ENCODE measurements around the gene LILRB2. TPM values are rescaled to one million over a fixed set of nuclear protein-coding genes. Genes with fewer than 3 reads are reported as not detected.
"Not testable (repeated sequence)": the region's sequence is repeated elsewhere in the genome, so short reads cannot be mapped to it uniquely, and the experiment has no call there.

LILRB2 gene
- 1.2 TPM for polyA plus RNA-seq

DNA sequence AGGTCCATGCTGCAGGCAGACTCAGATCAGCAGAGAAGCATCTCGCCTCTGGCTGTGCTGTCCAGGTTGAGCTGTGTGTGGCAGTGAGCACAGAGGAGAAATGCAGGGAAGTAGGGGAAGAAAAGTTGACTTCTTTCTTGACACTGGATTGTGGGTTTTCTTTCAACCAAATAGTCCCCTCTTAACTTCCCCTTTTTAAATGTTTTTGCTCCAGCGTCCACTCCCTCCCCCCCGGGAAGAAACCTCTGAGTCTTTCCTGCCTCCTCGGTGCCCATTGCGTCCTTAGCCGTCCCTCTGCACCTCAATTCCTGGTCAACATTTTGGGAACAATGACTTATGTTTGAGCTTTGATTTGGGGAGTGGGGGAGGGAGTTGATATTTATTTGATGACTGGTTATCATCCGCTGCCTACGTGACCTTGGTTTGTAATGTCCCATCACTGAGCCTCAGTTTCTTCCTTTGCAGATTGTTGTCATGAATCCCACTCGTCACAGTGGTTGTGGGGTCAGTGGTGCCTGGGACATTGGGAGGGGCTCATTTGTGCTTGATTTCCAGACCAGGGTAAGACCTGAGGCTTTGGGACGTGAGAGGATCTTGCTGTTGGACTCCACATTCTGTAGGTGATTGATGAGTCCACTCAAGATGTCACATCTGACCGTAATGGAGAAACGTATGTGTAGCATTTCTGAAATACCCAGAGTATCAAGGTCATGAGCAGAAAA is at the start of gene LILRB2:
LILRB2 (minus strand) TSS at position 104 of the 722 bp plus-strand sequence. CDS start 614 bp downstream, outside the sequence.
- Mint-ChIP-seq H3K36me3 (peaks cover 2% of the 10 kb centered on the region), H3K27ac (peak within 1 kb of the TSS in 1 of 3 donors; percentile 90), H3K4me3 (peak within 1 kb of the TSS in 3 of 4 donors; percentile 38 to 91 (median 84)), H3K4me1 (peaks cover 36 to 44% (median 42%) of the 10 kb centered on the region in 3 donors), H3K9me3 (peaks cover 0 to 2% (median 0%) of the 10 kb centered on the region in 3 donors), H3K27me3 (peaks cover 18% of the 10 kb centered on the region)

DNA sequence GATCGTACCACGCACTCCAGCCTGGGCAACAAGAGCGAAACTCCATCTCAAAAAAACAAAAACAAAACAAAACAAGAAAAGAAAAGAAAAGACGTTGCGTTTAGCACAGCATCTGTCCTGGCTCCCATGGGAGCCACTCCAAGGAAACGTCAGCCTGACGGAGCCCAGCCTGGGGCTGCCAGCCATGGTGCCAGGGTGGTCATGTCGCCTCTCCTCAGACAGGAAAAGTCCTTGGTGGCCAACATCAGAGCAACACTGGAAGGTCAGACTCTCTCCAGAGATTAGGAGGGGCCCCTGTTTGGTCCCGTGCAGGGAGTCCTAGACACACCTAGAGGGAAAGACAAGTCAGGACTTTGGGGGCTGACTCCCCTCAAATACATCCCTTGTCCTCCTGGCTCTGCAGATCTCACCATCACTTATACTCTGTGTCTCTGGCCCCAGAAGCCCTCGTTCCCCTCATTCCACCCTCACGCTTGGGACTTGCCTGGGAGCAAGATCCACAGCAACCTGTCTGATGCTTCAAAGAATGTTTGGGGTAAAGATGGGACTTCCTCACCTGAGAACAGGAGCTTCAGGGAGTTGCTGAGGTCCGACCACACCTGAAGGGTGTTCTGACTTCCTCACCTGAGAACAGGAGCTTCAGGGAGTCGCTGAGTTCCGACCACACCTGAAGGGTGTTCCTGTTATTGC is 48.7 kb upstream of the LILRB2 start:
- Mint-ChIP-seq H3K36me3 (no peaks in the 10 kb centered on the region), H3K27me3 (peaks cover 8% of the 10 kb centered on the region), H3K4me3 (no peak overlapping the region), H3K9me3 (no peaks in the 10 kb centered on the region), H3K4me1 (peaks cover 27 to 43% (median 34%) of the 10 kb centered on the region in 3 donors), H3K27ac (no peak overlapping the region)

DNA sequence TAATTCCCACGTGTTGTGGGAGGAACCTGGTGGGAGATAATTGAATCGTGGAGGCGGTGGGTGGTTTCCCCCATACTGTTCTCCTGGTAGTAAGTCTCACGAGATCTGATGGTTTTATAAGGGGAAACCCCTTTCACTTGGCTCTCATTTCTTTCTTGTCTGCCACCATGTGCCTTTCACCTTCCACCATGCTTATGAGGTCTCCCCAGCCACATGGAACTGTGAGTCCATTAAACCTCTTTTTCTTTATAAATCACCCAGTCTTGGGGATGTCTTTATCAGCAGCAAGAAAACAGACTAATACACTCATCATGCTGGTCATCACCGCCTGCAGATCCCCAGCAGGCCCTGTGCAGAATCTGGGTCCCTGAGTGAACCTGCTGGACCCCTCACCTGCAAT is 47.9 kb upstream of the LILRB2 start:
- Mint-ChIP-seq H3K4me1 (peaks cover 27 to 37% (median 28%) of the 10 kb centered on the region in 3 donors), H3K27ac (peak overlapping the region in 2 of 3 donors; percentile 10 to 30)
- not testable (repeated sequence) for H3K36me3 Mint-ChIP-seq, H3K27me3 Mint-ChIP-seq, H3K9me3 Mint-ChIP-seq, H3K4me3 Mint-ChIP-seq

DNA sequence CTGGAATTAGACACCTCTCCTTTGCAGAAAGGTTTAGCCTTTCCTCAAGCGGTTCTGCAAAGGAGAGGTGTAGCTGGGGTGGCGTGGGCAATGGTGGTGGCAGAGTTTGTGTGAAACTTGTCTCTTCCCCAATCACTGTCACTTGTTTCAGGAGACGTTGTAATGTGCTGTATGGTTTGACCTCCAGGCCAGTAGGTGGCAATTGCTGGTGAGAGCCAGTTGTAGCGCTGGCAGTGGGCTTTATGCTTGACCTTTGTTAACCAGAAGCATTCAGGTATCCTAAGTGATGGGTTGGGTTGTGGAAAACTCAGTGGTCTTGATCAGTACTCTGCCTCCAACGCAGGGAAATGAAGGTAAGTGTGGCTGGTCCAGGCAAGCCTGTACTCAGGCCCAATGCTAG is 44.7 kb upstream of the LILRB2 start:
- no peaks in the 10 kb centered on the region for H3K9me3 Mint-ChIP-seq
- H3K36me3 Mint-ChIP-seq: no peaks in the 10 kb centered on the region
- H3K27me3 Mint-ChIP-seq: peaks cover 8% of the 10 kb centered on the region
- H3K27ac Mint-ChIP-seq: peak overlapping the region in 1 of 3 donors; percentile 23
- H3K4me1 Mint-ChIP-seq: peaks cover 19 to 27% (median 24%) of the 10 kb centered on the region in 3 donors
- H3K4me3 Mint-ChIP-seq: no peak overlapping the region

DNA sequence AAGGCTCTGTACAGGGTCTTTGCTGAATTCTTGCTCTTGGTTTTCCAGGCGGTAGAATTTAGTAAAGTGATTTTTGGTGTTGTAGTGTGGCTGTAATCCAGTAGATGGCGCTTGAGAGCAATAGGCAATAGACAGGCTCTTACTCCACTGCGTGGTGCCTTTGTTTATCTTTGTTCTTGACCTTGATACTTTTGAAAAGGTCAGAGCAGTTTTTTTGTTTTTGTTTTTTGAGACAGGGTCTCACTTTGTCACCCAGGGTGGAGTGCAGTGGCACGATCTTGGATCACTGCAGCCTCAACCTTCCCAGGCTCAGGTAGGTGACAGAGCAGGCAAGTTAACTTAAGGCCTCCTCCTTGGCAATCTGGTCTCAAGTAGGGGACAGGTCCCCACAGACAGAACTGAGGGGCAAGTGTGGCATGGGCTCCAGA is 44.3 kb upstream of the LILRB2 start:
- Mint-ChIP-seq H3K4me1 (peaks cover 19 to 27% (median 24%) of the 10 kb centered on the region in 3 donors), H3K9me3 (no peaks in the 10 kb centered on the region), H3K4me3 (peak overlapping the region in 1 of 4 donors; percentile 68), H3K36me3 (no peaks in the 10 kb centered on the region), H3K27ac (peak overlapping the region in 1 of 3 donors; percentile 23), H3K27me3 (peaks cover 8% of the 10 kb centered on the region)

GRCh38 chr19:54324071-54324470 is 43.2 kb upstream of the LILRB2 start:
- Mint-ChIP-seq H3K27me3 (peaks cover 8% of the 10 kb centered on the region), H3K4me1 (peaks cover 21 to 27% (median 25%) of the 10 kb centered on the region in 3 donors), H3K36me3 (no peaks in the 10 kb centered on the region), H3K4me3 (no peak overlapping the region), H3K27ac (no peak overlapping the region), H3K9me3 (no peaks in the 10 kb centered on the region)

GRCh38 chr19:54322934-54323333 is 42.0 kb upstream of the LILRB2 start:
- not testable (repeated sequence) for H3K36me3 Mint-ChIP-seq, H3K4me3 Mint-ChIP-seq, H3K27me3 Mint-ChIP-seq, H3K9me3 Mint-ChIP-seq, H3K27ac Mint-ChIP-seq
- peaks cover 19 to 24% (median 23%) of the 10 kb centered on the region in 3 donors for H3K4me1 Mint-ChIP-seq

DNA sequence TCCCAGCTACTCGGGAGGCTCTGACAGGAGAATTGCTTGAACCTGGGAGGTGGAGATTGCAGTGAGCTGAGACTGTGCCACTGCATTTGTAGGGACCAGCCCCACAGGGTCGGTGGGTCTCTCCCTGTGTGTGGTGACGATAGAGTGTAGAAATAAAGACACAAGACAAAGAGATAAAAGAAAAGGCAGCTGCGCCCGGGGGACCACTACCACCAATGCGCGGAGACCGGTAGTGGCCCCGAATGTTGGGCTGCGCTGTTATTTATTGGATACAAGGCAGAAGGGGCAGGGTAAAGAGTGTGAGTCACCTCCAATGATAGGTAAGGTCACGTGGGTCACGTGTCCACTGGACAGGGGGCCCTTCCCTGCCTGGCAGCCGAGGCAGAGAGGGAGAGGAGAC is 41.4 kb upstream of the LILRB2 start:
- not testable (repeated sequence) for H3K27ac Mint-ChIP-seq, H3K27me3 Mint-ChIP-seq, H3K4me3 Mint-ChIP-seq, H3K36me3 Mint-ChIP-seq, H3K9me3 Mint-ChIP-seq
- peaks cover 15 to 20% (median 19%) of the 10 kb centered on the region in 3 donors for H3K4me1 Mint-ChIP-seq

- no peaks in the 10 kb centered on the region for H3K36me3 Mint-ChIP-seq
- H3K4me1 Mint-ChIP-seq: peaks cover 5 to 8% (median 5%) of the 10 kb centered on the region in 3 donors
- H3K27ac Mint-ChIP-seq: peak overlapping the region in 1 of 3 donors; percentile 17
- H3K9me3 Mint-ChIP-seq: no peaks in the 10 kb centered on the region
- peaks cover 7% of the 10 kb centered on the region for H3K27me3 Mint-ChIP-seq
- no peak overlapping the region for H3K4me3 Mint-ChIP-seq
Observed at GRCh38 chr19:54319892-54320670, 39.2 kb upstream of the LILRB2 start.

- H3K27ac Mint-ChIP-seq: peak overlapping the region in 2 of 3 donors; percentile 2 to 91
Observed at GRCh38 chr19:54319049-54319448, 38.1 kb upstream of the LILRB2 start.

DNA sequence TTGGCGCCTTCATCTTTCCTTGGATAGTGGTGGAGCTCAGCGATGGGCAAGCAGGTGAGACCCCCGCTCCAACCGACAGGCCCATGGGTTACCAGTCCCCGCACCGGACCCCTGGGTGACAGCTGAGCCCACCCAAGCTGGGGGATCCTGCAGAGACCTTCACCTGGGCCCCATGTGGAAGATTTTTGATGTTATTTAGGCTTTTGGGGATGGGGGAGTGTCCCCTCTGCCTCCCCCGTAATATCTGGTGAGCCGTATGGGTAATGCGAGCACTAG is 37.0 kb upstream of the LILRB2 start:
- peak overlapping the region in 1 of 3 donors; percentile 92 for H3K27ac Mint-ChIP-seq
- peaks cover 2 to 6% (median 5%) of the 10 kb centered on the region in 3 donors for H3K4me1 Mint-ChIP-seq
- H3K27me3 Mint-ChIP-seq: peaks cover 6% of the 10 kb centered on the region
- H3K4me3 Mint-ChIP-seq: no peak overlapping the region
- H3K9me3 Mint-ChIP-seq: no peaks in the 10 kb centered on the region
- no peaks in the 10 kb centered on the region for H3K36me3 Mint-ChIP-seq

More at GRCh38 chr19:54319049-54319448, 38.1 kb upstream of the LILRB2 start:
- Mint-ChIP-seq H3K36me3 (no peaks in the 10 kb centered on the region), H3K27me3 (peaks cover 3% of the 10 kb centered on the region), H3K4me3 (peak overlapping the region in 3 of 4 donors; percentile 0 to 54 (median 29)), H3K4me1 (peaks cover 2 to 6% (median 4%) of the 10 kb centered on the region in 3 donors), H3K9me3 (no peaks in the 10 kb centered on the region)

DNA sequence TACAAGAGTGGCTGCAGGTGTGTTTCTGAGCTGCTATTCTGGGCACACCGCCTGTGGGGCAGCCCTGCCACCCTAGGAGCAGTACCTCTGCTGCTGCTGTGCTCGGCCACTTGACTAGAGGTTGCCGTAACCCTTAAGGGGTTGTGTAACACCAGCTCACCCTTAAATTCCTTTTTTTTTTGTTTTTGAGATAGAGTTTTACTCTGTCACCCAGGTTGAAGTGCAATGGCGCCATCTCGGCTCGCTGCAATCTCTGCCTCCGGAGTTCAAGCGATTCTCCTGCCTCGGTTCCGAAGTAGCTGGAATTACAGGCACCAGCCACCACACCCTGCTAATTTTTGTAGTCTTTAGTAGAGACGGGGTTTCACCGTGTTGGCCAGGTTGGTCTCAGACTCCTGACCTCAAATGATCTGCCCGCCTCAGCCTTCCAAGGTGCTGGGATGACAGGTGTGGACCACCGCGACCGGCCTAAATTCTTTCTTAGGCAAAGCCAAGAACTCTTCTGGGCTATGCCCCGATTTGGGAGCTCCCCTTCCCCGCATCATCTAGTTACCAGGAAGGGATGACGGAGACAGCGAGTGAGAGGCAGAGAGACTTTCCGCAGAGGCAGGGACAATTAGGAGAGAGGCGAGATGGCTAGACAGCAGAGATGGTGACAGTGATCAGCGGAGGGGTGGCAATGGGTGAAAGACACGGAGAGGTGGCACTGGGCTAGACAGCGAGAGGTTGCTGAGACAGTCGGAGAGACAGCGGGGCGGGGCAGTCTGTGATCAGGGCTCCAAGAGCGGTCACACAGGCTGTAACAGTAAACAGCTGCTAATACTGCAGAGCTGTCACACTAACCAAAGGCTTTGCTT is 36.4 kb upstream of the LILRB2 start:
- peaks cover 11% of the 10 kb centered on the region for H3K27me3 Mint-ChIP-seq
- H3K9me3 Mint-ChIP-seq: no peaks in the 10 kb centered on the region
- no peaks in the 10 kb centered on the region for H3K36me3 Mint-ChIP-seq
- peak overlapping the region in 2 of 3 donors; percentile 34 to 92 for H3K27ac Mint-ChIP-seq
- H3K4me1 Mint-ChIP-seq: peaks cover 6 to 10% (median 6%) of the 10 kb centered on the region in 3 donors
- peak overlapping the region in 1 of 4 donors; percentile 1 for H3K4me3 Mint-ChIP-seq

GRCh38 chr19:54316746-54317107 is 35.8 kb upstream of the LILRB2 start:
- Mint-ChIP-seq H3K27me3 (peaks cover 15% of the 10 kb centered on the region), H3K9me3 (no peaks in the 10 kb centered on the region), H3K4me3 (no peak overlapping the region), H3K4me1 (peaks cover 6 to 12% (median 7%) of the 10 kb centered on the region in 3 donors), H3K27ac (no peak overlapping the region), H3K36me3 (no peaks in the 10 kb centered on the region)

DNA sequence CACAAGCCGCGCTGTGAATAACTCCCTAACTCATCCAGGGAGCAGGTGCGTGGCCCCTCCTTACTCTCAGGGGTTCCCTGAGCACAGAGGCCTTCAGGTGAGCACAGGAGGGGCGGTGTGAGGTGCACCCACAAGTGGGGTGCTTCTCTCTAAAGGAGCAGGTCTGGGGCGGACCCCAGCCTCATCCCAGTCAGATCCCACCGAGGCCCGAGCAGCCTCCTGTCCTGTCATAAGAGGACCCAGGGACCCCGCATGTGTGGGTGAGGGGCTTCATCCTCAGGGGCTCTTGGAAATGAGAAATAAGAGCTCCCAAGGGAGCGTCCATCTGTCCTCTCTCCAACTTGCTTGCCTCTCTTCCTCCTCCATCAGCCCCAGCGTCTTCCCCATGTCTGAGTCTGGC is 35.0 kb upstream of the LILRB2 start:
- Mint-ChIP-seq H3K27ac (no peak overlapping the region), H3K4me1 (peaks cover 6 to 12% (median 7%) of the 10 kb centered on the region in 3 donors)

More for the DNA sequence above, 35.0 kb upstream of the LILRB2 start:
- Mint-ChIP-seq H3K4me3 (no peak overlapping the region), H3K9me3 (no peaks in the 10 kb centered on the region), H3K36me3 (no peaks in the 10 kb centered on the region), H3K27me3 (peaks cover 15% of the 10 kb centered on the region)
